HepG2 (cell line): Measurements from ENCODE around the gene GPAM. TPM values are rescaled to one million over a fixed set of nuclear protein-coding genes. Genes with fewer than 3 reads are reported as not detected.

Experiments used
- E2F1 ChIP-seq: sonication (generic); formaldehyde crosslinking; IDR thresholded peaks from 2 replicates; pipeline ENCODE4 v1.5.0; 2020; ENCODE audit warnings: missing genetic modification reagents
- KDM2A ChIP-seq: sonication (generic); formaldehyde crosslinking; IDR thresholded peaks from 2 replicates; pipeline ENCODE4 v1.4.0; 2020; ENCODE audit warnings: low read depth, missing genetic modification reagents, borderline replicate concordance
- MEF2D ChIP-seq: sonication (generic); formaldehyde crosslinking; IDR thresholded peaks from 2 replicates; pipeline ENCODE4 v1.5.1; 2020; ENCODE audit warnings: mild to moderate bottlenecking, missing genetic modification reagents
- NFE2L2 ChIP-seq: fragments of 150-350 bp; IDR thresholded peaks from 2 replicates; pipeline ENCODE4 v1.6.1; 2014; ENCODE audit warnings: low read length
- NR2F2 ChIP-seq: IDR thresholded peaks from 2 replicates; pipeline ENCODE4 v1.6.1; 2012; ENCODE audit warnings: low read depth, inconsistent platforms, borderline replicate concordance
- SAP130 ChIP-seq: IDR thresholded peaks from 2 replicates; pipeline ENCODE4 v1.6.1; 2016; ENCODE audit warnings: low read depth
- SRF ChIP-seq: IDR thresholded peaks from 2 replicates; pipeline ENCODE4 v1.6.1; 2011; ENCODE audit warnings: mild to moderate bottlenecking, low read depth, low read length, moderate library complexity
- STAG1 ChIP-seq: sonication (generic); formaldehyde crosslinking; IDR thresholded peaks from 2 replicates; pipeline ENCODE4 v1.4.0; 2020; ENCODE audit warnings: missing genetic modification reagents
- TMF1 ChIP-seq: sonication (generic); formaldehyde crosslinking; IDR thresholded peaks from 2 replicates; pipeline ENCODE4 v1.8.1; 2022; ENCODE audit warnings: low read depth, missing genetic modification reagents
- ZFP91 ChIP-seq: sonication (generic); formaldehyde crosslinking; IDR thresholded peaks from 2 replicates; pipeline ENCODE4 v1.9.0; 2022; ENCODE audit warnings: missing genetic modification reagents, mild to moderate bottlenecking, borderline replicate concordance
- ZNF333 ChIP-seq: sonication (generic); formaldehyde crosslinking; IDR thresholded peaks from 2 replicates; pipeline ENCODE4 v1.4.0; 2020; ENCODE audit warnings: mild to moderate bottlenecking, missing genetic modification reagents, borderline replicate concordance
- ZNF451 ChIP-seq: sonication (generic); formaldehyde crosslinking; IDR thresholded peaks from 2 replicates; pipeline ENCODE4 v1.5.0; 2020; ENCODE audit warnings: mild to moderate bottlenecking, missing genetic modification reagents
- ZNF574 ChIP-seq: sonication (generic); formaldehyde crosslinking; IDR thresholded peaks from 2 replicates; pipeline ENCODE4 v1.4.0; 2020; ENCODE audit warnings: missing genetic modification reagents
- ZNF614 ChIP-seq: IDR thresholded peaks from 2 replicates; pipeline ENCODE4 v1.6.1; 2018; ENCODE audit warnings: missing biosample characterization, missing genetic modification reagents, inconsistent platforms, borderline replicate concordance
- ZNF782 ChIP-seq: sonication (generic); formaldehyde crosslinking; IDR thresholded peaks from 2 replicates; pipeline ENCODE4 v1.4.0; 2020; ENCODE audit warnings: missing genetic modification reagents, mild to moderate bottlenecking, borderline replicate concordance
- polyA plus RNA-seq, 8 experiments: library from polyadenylated mRNA; depleted of rRNA in 3 of 8; stranded (reverse) in 7 of 8; unstranded in 1 of 8; fragments of >200 nt; fragmentation: Illumina TruSeq in 4 of 8; extraction: Trizol in 4 of 8; gene quantifications; 2 replicates each; pipeline versions ENCODE4 v1.2.1 to v1.2.3, GENCODE V29; 2011 to 2016; ENCODE audit warnings: low read depth in 4 of 8, missing spikeins in 1 of 8, mixed read lengths in 1 of 8; ENCODE audit not compliant: insufficient read depth in 1 of 8
- total RNA-seq, 5 experiments: library from RNA; depleted of rRNA; stranded (reverse); fragments of >200 nt; fragmentation: Illumina TruSeq; extraction: Trizol; gene quantifications; 2 replicates each; pipeline ENCODE4 v1.2.3, GENCODE V29; 2016; ENCODE audit warnings: low read depth in 1 of 5
- TF ChIP-seq, protein P1 (sequence below): sonication (generic); formaldehyde crosslinking; IDR thresholded peaks from 2 replicates; pipeline ENCODE4 v1.4.0; 2020; ENCODE audit warnings: missing genetic modification reagents
- TF ChIP-seq, protein P2 (sequence below): sonication (generic); formaldehyde crosslinking; IDR thresholded peaks from 2 replicates; pipeline ENCODE4 v1.4.0; 2020; ENCODE audit warnings: missing genetic modification reagents, borderline replicate concordance

The GPAM gene
- total and polyA plus RNA-seq, 2 of the 13 experiments (the other 11 are each of a cell fraction or from before 2014, with no cell fraction given), result 36.8 to 140 TPM

GRCh38 chr10:112140110-112140970, 43.2 kb downstream of the GPAM start (continued):
- TF ChIP-seq ZFP91 (CRISPR knock-in tag) (peak; percentile 41; the same call in 1 of the 2 replicates), SAP130 (CRISPR knock-in tag) (0 out of 2 replicates have a peak, but pooled peaks have one; percentile 12), NFE2L2 (peak; percentile 43; the same call in 1 of the 2 replicates), ZNF782 (CRISPR knock-in tag) (no peak), MEF2D (CRISPR knock-in tag) (0 out of 2 replicates have a peak, but pooled peaks have one; percentile 20), NR2F2 (peak; percentile 31; the same call in 1 of the 2 replicates), ZNF333 (CRISPR knock-in tag) (no peak), ZNF614 (CRISPR knock-in tag) (0 out of 2 replicates have a peak, but pooled peaks have one; percentile 35), ZNF574 (CRISPR knock-in tag) (peak; percentile 33; the same call in 1 of the 2 replicates), TMF1 (0 out of 2 replicates have a peak, but pooled peaks have one; percentile 35), KDM2A (CRISPR knock-in tag) (peak; percentile 57; the same call in 1 of the 2 replicates), SRF (no peak), STAG1 (peak; percentile 75), ZNF451 (CRISPR knock-in tag) (no peak), E2F1 (CRISPR knock-in tag) (no peak)
- TF ChIP-seq, protein P1, sequence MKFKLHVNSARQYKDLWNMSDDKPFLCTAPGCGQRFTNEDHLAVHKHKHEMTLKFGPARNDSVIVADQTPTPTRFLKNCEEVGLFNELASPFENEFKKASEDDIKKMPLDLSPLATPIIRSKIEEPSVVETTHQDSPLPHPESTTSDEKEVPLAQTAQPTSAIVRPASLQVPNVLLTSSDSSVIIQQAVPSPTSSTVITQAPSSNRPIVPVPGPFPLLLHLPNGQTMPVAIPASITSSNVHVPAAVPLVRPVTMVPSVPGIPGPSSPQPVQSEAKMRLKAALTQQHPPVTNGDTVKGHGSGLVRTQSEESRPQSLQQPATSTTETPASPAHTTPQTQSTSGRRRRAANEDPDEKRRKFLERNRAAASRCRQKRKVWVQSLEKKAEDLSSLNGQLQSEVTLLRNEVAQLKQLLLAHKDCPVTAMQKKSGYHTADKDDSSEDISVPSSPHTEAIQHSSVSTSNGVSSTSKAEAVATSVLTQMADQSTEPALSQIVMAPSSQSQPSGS (CRISPR knock-in tag), result 0 out of 2 replicates have a peak, but pooled peaks have one; percentile 41
- TF ChIP-seq, protein P2, sequence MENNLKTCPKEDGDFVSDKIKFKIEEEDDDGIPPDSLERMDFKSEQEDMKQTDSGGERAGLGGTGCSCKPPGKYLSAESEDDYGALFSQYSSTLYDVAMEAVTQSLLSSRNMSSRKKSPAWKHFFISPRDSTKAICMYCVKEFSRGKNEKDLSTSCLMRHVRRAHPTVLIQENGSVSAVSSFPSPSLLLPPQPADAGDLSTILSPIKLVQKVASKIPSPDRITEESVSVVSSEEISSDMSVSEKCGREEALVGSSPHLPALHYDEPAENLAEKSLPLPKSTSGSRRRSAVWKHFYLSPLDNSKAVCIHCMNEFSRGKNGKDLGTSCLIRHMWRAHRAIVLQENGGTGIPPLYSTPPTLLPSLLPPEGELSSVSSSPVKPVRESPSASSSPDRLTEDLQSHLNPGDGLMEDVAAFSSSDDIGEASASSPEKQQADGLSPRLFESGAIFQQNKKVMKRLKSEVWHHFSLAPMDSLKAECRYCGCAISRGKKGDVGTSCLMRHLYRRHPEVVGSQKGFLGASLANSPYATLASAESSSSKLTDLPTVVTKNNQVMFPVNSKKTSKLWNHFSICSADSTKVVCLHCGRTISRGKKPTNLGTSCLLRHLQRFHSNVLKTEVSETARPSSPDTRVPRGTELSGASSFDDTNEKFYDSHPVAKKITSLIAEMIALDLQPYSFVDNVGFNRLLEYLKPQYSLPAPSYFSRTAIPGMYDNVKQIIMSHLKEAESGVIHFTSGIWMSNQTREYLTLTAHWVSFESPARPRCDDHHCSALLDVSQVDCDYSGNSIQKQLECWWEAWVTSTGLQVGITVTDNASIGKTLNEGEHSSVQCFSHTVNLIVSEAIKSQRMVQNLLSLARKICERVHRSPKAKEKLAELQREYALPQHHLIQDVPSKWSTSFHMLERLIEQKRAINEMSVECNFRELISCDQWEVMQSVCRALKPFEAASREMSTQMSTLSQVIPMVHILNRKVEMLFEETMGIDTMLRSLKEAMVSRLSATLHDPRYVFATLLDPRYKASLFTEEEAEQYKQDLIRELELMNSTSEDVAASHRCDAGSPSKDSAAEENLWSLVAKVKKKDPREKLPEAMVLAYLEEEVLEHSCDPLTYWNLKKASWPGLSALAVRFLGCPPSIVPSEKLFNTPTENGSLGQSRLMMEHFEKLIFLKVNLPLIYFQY (CRISPR knock-in tag), result no peak
